Hepatic stellate cell (primary cell): ENCODE data around the gene SH3BP1.
A peak's percentile ranks its signal among the peaks of the same experiment; 100 is the strongest.

ENCODE experiments used
- DNase-seq: peaks from one replicate; pipeline ENCODE4 v3.0.0; 2011; ENCODE audit warnings: low spot score

SH3BP1 gene

DNA sequence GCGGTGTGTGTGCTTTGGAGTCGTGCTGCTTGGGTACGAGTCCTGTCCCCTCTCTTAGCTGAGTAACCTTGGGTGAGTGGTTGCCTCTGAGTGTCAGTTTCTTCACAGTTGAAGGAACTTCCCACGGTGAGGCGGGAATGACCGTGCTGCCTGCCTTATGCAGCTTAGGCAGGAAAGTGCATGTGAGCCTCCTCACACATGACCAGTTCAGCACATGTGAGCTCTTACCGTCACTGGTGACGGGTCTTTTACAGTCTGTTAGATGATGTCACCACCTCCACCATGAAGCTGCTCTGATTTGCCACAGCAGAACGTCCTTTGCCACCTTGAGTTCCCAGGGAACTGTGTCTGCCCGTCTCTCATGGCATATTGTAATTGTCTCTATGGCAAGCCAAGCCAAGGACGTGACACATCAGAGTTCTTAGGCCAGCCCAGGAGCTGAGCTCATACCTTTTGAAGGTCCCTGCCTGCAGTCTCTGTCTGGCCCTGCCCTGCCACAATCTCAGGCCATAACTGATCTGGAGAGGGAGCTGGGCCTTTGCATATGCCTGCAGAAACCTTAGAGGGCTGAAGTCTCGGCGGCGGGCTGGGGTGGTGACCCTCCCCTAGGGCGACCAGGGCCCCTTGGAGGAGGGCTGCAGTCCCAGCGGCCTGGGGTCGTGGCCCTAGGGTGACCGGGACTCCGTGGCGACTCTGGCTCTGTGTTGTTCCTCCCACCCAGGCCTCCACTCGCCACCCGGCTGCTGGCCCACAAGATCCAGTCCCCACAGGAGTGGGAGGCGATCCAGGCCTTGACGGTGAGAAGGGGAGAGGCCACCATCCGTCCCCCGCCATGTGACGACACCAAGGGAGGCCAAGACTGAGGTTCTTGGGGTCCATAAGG lies 23.0 kb upstream of the SH3BP1 start:
- no peak for DNase-seq

DNA sequence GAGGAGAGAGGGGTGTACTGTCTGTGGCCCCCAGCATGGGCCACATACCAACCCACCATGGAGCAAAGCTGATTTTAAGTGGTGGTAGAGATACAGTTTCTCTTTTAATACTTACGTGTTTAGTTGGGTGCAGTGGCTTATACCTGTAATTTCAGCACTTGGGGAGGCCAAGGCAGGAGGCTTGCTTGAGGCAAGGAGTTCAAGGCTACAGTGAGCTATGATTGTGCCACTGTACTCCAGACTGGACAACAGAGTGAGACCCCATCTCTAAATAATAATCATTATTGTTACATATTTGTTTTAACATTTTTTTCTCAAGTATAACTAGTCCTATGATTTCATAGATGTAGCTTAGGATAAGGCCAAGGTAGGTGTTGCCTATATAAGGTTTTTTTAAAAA lies 22.0 kb upstream of the SH3BP1 start:
- no peak for DNase-seq

DNA sequence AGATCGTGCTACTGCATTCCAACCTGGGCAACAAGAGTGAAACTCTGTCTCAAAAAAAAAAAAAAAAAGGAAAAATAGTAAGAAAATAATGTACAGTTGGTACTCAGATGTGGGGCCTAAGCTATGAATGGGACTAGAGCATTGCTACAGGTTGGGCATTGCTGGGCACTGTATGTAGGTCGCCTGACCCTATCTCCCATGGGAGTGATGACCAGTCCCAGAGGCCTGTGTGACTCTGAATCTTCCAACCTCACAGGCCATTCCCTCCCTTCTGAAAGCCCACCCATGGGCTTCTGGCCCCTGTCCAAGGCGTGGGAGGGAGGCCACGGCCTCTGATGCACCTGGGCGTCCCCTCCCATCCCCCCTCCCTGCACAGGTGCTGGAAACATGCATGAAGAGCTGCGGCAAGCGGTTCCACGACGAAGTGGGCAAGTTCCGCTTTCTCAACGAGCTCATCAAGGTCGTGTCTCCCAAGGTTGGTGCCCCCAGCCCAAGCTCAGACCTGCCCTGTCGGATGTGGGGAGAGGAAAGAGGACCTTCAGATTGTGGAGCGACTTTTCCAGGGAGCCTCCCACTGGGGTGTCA lies 21.3 kb upstream of the SH3BP1 start:
- no peak for DNase-seq

DNA sequence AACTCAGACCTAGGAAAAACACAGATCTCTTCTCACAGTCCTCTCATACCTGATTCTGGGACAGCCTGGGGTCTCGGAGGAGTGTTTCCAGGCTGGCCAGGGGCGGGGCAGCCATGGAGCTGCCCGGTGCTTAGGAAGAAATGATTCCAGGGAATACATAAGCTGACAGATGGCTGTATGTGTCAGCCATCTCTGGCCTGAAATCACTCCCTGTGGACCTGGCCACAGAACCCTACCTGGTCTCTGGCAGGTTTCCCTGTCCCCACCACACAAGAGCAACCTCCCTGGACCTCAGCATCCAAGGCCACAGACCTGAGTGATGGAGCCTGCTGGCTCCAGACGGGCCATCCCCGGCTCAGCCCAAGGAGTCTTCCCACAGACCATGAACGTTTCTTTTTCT lies 20.8 kb upstream of the SH3BP1 start:
- DNase-seq: no peak

DNA sequence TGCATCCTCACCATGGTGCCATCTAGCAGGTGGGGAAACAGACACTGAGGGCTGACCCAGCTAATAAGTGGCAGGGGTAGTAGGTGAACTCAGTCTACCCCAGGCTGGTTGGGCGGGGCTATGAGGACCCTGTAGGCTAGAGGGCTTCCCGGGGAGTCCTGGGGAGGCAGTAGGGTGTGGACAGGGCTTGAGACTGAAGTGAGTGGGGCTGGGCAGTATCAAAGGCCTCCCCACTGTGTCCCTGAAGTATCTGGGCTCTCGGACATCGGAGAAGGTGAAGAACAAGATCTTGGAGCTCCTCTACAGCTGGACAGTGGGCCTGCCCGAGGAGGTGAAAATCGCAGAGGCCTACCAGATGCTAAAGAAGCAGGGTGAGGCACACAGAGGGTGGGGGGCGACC lies 19.5 kb upstream of the SH3BP1 start:
- no peak for DNase-seq

DNA sequence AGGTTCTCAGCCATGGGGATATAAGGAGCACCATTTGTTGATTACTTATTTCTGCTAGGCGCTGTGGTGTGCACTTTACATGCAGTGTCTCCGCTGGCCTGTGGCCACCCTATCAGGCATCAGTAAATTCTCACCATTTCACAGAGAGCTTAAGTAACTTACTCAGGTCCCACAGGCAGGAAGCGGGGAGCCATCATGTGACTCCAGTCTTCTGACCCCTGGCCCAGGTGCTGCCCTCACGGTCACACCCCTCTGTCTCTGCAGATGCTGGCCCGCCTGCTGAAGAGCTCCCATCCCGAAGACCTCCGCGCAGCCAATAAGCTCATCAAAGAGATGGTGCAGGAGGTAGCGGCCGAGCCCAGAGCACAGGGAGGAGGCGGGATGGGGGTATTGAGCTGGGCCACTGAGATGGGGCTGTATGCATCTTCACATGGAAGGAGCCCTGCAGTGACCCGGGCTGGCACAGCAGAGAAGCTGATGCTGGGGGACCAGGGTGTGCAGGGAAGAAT lies 18.1 kb upstream of the SH3BP1 start:
- no peak for DNase-seq

DNA sequence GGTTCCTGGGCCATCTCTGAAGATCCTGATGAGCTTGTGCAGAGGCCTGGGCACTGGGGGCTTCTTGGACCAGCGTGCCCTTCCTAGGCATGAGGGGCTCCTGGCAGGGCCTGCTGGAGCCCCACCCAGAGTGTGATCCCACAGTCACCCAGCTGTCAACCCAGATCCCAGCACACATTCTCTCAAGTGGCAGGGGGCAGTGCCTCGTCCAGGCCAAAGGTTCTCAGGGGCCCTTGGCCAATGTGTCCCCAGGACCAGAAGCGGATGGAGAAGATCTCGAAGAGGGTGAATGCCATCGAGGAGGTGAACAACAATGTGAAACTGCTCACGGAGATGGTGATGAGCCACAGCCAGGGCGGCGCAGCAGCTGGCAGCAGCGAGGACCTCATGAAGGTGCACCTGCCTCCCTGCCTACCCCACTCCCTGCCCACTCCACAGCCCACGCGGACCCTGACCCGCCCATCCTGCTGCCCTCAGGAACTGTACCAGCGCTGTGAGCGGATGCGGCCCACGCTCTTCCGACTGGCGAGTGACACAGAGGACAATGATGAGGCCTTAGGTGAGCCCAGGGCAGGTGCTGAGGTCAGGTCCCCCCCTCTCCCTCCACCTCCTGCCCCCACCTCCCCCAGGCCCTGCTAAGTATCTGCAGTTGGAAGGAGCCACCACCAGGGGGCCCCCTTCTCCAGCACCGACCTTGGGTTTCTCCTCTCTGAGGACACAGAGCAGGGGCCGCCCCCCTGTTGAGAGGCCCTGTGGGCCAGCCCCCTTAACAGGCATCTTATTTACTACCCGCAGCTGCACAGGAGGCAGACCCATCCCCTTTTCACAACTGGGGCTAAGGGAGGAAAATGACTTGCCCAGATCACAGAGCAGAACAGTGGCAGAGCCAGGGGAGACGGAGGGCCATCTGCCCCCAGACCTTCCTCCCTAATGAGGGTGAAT lies 16.1 kb upstream of the SH3BP1 start:
- peak; percentile 81 for DNase-seq

DNA sequence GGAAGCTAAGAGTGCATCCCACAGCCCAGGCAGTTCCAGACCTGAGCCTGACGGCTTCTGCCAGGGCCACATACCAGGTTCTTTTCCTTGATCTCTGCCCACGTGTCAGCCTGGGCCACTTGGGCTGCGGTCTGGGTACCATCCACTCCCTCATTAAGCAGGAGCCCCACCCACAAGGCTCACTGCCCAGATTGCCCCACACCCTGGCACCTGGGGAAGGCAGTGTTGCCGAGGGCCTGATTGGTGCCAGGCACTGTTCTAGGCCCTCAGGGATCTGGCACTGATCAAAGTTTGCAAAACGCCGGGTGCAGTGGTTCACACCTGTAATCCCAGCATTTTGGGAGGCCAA lies 15.5 kb upstream of the SH3BP1 start:
- no peak for DNase-seq

DNA sequence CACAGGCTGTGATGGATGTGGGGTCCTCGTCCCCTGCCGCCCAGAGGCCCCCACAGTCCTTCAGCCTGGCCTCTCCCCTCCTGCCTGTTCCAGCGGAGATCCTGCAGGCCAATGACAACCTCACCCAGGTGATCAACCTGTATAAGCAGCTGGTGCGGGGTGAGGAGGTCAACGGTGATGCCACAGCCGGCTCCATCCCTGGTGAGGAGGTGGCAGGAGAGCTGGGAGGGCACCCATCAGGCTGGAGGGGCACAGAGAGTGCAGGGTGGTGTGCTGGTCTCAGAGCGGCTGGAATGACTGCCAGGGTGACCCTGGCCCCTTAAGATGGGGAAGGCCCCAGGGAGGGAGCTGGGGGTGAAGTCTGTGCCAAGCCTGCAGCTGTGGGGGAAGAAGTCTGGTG lies 14.6 kb upstream of the SH3BP1 start:
- DNase-seq: no peak

DNA sequence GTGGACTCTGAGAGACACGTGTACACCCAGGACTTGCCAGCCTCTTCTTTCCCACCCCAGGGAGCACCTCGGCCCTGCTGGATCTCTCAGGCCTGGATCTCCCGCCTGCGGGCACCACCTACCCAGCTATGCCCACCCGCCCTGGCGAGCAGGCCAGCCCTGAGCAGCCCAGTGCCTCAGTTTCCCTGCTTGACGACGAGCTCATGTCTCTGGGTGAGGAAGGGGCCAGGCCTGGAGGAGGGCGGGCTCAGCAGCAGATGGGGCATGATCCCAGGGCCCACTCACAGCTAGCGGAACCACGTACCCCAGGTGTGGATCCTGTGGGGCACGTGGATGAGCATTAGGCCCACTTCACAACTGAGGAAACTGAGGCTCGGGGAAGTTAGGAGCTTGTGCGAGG lies 13.7 kb upstream of the SH3BP1 start:
- no peak for DNase-seq

DNA sequence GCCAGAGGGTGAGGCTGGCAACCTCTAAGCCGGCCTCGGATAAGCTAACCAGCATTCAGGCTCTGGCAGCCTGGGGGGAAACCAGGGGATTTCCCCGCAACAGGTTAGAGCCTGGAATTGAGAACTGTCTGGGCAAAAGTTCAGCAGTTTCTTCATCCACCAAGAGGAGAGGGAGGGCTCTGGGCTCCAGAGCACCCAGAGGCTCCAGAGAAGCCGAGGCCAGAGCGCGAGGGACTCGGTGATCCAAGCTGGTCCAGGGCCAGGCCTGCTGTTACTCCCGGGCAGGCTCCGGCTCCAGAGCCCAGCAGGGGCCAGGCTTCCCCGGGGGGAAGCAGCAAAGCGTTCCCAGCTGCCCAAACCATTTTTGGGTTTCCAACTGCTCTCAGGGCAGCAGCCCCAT lies 13.3 kb upstream of the SH3BP1 start:
- no peak for DNase-seq

DNA sequence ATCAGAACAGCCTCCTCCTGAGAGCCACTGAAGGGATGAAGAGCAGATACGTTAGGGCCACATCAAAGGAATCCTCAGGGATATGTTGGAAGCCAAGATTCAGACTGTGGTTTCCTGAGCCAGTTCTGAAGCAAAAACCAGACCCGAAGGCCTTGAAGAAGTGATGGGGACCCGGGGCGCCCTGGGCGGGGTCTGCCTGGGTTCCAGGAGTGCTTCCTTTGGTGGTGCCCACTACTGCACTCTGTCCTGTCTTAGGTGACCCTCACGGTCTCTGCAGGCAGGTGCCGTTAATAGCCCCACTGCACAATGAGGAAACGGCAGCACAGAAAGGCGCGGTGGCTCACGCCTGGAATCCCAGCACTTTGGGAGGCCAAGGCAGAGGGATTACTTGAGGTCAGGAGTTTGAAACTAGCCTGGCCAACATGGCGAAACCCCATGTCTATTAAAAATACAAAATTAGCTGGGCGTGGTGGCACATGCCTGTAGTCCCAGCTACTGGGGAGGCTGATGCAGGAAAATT lies 12.9 kb upstream of the SH3BP1 start:
- no peak for DNase-seq

DNA sequence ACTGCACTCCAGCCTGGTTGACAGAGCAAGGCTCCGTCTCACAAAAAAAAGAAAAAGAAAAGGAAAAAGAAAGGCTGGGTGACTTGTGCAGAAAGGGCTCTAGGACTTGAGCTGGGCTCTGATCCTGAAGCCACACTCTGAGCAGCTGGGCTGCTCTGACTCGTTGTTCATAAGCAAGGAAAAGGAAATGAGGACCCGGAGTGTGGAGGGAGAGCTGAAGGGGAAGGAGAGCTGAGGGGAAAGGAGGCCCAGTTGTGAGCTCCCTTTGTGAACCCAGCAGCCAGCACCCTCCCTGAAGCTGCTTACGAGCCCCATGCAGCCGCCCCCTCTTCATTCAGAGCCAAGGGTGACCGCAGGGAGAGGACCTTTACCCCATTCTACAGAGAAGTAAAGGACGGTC lies 12.3 kb upstream of the SH3BP1 start:
- no peak for DNase-seq

DNA sequence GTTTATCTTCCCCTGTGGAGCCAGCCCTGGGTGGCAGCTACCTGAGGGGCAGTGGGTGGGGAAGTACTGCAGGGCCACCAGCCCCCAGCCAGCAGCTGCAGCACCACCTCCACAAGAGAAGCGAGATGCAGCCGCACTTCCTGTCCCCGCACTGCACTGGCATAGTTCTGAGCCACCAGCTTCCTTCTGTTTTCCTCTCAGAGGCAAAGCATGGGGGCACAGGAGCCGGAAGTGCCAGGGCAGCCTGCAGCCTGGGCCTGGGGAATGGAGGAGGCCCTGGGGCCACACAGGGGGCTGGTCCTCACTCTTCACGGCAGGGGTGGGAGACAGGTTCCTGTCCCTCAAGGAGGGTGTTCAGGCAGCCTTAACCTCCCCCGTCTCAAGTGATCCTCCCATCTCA lies 11.9 kb upstream of the SH3BP1 start:
- DNase-seq: no peak

DNA sequence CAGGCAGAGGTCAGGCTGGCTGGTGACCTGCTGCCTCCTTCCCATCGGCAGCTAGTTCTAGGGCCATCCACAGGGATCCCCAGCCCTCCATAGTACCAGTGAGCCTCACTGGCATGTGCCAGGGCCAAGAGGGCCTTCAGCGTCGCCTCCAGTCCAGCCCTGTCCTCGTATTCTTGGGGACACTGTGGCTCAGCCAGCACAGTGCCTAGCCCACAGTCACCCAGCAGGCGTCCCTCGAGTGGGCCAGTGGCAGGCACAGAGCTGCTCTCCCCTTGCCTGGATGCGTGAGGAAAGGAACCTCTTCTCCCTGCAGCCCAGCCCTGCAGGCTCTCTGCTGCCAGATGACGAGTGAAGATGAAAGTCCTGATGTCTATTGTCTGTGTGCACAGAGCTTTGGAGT lies 10.6 kb upstream of the SH3BP1 start:
- no peak for DNase-seq

DNA sequence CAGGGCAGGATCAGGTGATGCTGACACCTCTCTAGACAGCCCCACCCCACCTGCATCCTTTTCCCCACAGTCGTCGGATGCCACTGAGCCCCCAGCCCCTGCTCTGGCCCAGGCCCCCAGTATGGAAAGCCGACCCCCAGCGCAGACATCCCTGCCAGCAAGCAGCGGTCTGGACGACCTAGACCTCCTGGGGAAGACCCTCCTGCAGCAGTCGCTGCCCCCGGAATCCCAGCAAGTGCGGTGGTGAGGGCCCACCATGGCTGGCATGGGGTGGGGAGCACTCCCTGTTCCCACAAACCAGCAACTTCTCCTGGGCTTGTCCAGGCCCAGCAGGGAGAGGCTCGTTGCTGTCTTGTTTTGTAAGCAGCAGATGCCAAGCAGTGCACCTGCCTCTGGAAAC lies 9.5 kb upstream of the SH3BP1 start:
- no peak for DNase-seq

DNA sequence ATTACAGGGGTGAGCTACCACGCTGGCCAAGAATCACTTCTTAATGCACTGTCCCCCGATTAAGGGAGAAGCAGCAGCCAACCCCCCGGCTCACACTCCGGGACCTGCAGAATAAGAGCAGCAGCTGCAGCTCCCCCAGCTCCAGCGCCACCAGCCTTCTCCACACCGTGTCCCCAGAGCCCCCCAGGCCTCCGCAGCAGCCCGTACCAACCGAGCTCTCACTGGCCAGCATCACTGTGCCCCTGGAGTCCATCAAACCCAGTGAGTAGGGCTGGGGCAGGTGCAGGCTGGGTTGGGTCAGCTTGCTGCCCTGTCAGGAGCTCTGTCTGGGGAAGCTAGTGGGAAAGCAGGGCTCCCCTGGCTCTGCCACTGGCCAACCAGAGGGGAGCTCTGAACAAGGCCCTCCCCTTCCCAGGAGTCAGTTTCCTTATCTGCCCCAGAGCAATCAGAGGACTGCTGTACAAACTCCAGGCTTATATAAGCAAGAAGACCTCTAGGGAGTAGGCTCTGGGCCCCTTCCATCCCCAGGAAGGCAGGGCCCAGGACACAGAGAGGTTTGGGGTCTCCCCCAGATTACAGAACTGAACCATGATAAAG lies 8.5 kb upstream of the SH3BP1 start:
- DNase-seq: no peak

DNA sequence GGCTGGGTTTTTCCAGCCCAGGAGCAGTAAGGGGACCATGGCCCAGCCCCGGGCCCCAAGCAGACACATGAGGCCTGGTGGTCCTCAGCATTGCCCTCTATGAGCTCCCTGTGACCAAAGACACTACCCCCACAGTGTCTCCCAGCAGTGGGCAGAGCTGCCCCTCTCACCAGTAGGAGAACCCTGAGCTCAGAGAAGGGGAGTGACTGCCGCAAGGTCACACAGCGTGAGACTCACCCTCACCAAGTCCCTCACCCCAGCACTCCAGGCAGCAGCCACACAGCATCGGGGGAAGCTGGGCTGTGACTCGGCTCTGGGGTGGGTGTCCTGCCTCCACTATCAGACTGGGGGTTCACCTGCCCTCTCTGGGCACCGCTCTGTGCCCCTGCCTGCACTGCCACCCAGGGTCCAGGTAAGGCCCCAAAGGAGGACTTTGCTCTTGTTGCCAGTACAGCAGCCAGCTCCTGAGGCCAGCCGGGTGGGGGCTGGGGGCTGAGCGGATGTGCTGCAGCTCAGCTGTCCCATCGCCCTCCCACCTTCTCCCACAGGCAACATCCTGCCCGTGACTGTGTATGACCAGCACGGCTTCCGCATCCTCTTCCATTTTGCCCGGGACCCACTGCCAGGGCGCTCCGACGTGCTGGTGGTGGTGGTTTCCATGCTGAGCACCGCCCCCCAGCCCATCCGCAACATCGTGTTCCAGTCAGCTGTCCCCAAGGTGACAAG lies 7.9 kb upstream of the SH3BP1 start:
- DNase-seq: no peak

DNA sequence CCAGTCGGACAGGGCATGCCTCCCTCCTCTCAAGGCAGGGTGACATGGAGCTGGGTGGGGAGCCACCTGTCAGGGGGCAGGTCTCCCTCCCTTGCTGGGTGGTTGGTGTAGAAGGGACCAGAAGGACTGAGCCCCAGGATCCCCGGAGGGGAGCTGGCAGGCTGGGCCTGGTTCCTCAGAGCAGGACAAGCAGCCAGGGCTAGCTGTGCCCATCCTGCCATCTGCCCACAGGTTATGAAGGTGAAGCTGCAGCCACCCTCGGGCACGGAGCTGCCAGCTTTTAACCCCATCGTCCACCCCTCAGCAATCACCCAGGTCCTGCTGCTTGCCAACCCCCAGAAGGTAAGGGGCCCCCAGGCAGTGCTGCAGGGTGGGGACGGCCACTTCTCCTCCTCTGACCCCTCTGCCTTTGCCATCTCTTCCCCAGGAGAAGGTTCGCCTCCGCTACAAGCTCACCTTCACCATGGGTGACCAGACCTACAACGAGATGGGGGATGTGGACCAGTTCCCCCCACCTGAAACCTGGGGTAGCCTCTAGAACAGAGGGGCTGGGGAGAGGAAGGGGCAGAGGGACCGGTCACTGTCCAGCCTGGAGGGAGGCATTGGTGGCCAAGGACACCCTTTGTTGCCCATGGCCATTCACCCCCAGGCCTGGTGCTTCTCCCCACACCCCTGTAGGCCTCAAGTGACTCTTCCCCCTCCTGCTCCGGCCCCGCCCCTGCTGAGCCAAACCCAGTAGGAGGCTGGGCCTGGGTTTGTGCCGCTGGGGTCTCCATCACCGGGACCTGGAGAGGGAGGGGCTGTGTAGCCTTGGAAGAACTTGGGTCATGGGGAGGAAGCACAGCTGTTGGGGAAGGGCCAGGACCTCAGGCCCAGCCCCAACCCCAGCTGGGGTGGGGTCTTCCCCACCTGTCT lies 7.0 kb upstream of the SH3BP1 start:
- DNase-seq: no peak

DNA sequence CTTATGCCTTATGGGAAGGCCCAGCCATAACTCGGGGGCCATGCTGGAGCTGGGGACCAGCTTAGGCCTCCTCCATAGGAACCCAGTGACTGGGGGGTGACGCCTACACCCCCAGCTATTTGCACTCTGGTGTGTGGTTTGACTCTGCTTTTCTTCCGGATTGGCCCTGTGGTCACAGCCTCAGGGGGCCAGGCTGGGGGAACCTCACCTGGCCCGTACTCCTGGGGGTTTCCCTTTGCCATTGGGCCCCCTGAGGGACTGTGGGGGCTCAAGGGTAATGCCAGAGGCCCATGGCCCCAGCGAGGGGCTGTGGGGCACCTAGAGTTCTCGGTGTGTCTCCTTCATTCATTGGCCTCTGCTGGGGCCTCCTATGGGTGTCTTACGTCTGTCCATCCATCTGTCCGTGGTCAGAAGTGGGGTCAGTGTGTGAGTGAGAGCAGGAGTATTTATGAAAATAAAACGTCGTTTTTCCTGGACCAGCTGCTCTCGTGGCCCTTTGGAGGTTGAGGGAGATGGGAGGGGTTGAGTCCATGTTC lies 6.3 kb upstream of the SH3BP1 start:
- DNase-seq: no peak
